Neural cell (in vitro differentiated cells): ENCODE measurements around the gene RPL39L.

ENCODE experiments used
- EP300 ChIP-seq: fragments of 450-650 bp; conservative IDR thresholded peaks from 2 replicates; pipeline ENCODE4 v1.6.1; 2014; ENCODE audit warnings: antibody characterized with exemption, mild to moderate bottlenecking, moderate library complexity; ENCODE audit not compliant: poor library complexity, severe bottlenecking
- EZH2 ChIP-seq: fragments of 200-600, 300-800 bp; shearing (Covaris generic), sonication (generic); IDR thresholded peaks from 2 replicates; pipeline ENCODE4 v1.6.1; 2014; ENCODE audit warnings: antibody characterized with exemption, low read length, borderline replicate concordance, mild to moderate bottlenecking; ENCODE audit not compliant: insufficient read depth, poor library complexity, severe bottlenecking
- MXI1 ChIP-seq: fragments of 450-650 bp; conservative IDR thresholded peaks from 2 replicates; pipeline ENCODE4 v1.6.1; 2014; ENCODE audit warnings: antibody characterized with exemption, mild to moderate bottlenecking; ENCODE audit not compliant: poor library complexity, severe bottlenecking
- RAD21 ChIP-seq: fragments of 450-650 bp; conservative IDR thresholded peaks from 2 replicates; pipeline ENCODE4 v1.6.1; 2014; ENCODE audit warnings: antibody characterized with exemption, mild to moderate bottlenecking, moderate library complexity
- TF ChIP-seq, protein P1 (sequence below): fragments of 450-650 bp; IDR thresholded peaks from 2 replicates; pipeline ENCODE4 v1.5.1; 2014; ENCODE audit warnings: antibody characterized with exemption, mild to moderate bottlenecking, moderate library complexity; ENCODE audit not compliant: poor library complexity, severe bottlenecking
- TF ChIP-seq, protein P2 (sequence below): IDR thresholded peaks from 2 replicates; pipeline ENCODE4 v1.6.1; 2012; ENCODE audit warnings: borderline replicate concordance

DNA sequence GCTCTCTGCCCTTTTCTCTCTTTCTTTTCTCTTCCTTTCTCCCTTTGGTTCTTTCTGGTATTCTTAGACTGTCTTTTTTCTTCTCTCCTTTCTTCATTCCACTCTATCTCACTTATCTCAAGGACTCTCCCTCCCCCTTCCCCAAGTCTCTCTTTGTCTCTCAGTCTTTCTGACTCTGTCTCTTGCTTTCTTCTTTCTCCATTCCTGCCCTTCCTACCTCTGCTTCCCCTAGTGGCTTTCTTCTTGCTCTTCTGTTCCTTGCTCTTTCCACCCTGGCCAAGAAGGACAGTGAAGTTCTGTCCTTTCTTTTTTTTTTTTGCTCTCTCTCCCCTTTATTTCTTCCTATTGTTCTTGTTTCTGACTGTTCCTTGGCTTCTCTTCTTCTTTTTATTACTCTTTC lies 22.3 kb upstream of the RPL39L start:
- TF ChIP-seq EZH2 (no peak), RAD21 (no peak), MXI1 (no peak), EP300 (no peak)
- TF ChIP-seq, protein P1, sequence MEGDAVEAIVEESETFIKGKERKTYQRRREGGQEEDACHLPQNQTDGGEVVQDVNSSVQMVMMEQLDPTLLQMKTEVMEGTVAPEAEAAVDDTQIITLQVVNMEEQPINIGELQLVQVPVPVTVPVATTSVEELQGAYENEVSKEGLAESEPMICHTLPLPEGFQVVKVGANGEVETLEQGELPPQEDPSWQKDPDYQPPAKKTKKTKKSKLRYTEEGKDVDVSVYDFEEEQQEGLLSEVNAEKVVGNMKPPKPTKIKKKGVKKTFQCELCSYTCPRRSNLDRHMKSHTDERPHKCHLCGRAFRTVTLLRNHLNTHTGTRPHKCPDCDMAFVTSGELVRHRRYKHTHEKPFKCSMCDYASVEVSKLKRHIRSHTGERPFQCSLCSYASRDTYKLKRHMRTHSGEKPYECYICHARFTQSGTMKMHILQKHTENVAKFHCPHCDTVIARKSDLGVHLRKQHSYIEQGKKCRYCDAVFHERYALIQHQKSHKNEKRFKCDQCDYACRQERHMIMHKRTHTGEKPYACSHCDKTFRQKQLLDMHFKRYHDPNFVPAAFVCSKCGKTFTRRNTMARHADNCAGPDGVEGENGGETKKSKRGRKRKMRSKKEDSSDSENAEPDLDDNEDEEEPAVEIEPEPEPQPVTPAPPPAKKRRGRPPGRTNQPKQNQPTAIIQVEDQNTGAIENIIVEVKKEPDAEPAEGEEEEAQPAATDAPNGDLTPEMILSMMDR, result no peak
- TF ChIP-seq, protein P2, sequence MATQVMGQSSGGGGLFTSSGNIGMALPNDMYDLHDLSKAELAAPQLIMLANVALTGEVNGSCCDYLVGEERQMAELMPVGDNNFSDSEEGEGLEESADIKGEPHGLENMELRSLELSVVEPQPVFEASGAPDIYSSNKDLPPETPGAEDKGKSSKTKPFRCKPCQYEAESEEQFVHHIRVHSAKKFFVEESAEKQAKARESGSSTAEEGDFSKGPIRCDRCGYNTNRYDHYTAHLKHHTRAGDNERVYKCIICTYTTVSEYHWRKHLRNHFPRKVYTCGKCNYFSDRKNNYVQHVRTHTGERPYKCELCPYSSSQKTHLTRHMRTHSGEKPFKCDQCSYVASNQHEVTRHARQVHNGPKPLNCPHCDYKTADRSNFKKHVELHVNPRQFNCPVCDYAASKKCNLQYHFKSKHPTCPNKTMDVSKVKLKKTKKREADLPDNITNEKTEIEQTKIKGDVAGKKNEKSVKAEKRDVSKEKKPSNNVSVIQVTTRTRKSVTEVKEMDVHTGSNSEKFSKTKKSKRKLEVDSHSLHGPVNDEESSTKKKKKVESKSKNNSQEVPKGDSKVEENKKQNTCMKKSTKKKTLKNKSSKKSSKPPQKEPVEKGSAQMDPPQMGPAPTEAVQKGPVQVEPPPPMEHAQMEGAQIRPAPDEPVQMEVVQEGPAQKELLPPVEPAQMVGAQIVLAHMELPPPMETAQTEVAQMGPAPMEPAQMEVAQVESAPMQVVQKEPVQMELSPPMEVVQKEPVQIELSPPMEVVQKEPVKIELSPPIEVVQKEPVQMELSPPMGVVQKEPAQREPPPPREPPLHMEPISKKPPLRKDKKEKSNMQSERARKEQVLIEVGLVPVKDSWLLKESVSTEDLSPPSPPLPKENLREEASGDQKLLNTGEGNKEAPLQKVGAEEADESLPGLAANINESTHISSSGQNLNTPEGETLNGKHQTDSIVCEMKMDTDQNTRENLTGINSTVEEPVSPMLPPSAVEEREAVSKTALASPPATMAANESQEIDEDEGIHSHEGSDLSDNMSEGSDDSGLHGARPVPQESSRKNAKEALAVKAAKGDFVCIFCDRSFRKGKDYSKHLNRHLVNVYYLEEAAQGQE, result no peak
